Naive B cell (primary cell): ENCODE results near the gene SLC25A48. TPM values are rescaled to one million over a fixed set of nuclear protein-coding genes. Genes with fewer than 3 reads are reported as not detected.

Experiments used
- polyA plus RNA-seq, 6 donors: library from polyadenylated mRNA; unstranded; fragments of 300-500 nt; fragmentation: Illumina TruSeq; gene quantifications; one replicate each; pipeline ENCODE4 v1.2.3, GENCODE V29; 2021; ENCODE audit warnings: low read depth in 6 of 6

Gene SLC25A48
- polyA plus RNA-seq, 6 donors from 2014 or later: not detected

Other genes with a start within 250 kb of the SLC25A48 start
- not detected for gene IL9, start 61.2 kb downstream of the SLC25A48 start, polyA plus RNA-seq
- gene LECT2, start 120.3 kb downstream of the SLC25A48 start, polyA plus RNA-seq: not detected
- 1 to 10 TPM in 3 of 6 donors, under 1 TPM in 3; 0.20 to 4.3 (median 1.2) TPM for gene TGFBI, start 194.3 kb downstream of the SLC25A48 start, polyA plus RNA-seq